Measurements from ENCODE around the gene SLC30A3.

SLC30A3 gene

DNA sequence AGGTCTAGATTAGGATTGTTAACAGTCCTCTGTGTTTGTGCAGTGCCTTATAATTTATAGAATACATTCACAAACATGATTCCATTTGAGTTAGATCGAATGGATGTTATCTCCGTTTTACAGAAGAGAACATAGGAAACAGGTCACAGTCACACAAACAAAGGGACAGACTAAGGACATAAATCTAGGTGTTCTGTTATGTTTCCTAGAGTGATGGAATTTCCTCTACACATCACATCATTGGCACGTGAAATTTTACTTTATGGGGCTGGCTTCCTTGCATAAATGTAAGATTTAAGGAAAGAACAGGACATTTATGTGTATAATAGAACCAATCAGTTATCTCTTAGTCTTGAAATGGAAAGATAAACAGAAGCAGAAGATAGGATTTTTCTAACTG, 25.8 kb upstream of the SLC30A3 start:
- TF ChIP-seq, protein P1, sequence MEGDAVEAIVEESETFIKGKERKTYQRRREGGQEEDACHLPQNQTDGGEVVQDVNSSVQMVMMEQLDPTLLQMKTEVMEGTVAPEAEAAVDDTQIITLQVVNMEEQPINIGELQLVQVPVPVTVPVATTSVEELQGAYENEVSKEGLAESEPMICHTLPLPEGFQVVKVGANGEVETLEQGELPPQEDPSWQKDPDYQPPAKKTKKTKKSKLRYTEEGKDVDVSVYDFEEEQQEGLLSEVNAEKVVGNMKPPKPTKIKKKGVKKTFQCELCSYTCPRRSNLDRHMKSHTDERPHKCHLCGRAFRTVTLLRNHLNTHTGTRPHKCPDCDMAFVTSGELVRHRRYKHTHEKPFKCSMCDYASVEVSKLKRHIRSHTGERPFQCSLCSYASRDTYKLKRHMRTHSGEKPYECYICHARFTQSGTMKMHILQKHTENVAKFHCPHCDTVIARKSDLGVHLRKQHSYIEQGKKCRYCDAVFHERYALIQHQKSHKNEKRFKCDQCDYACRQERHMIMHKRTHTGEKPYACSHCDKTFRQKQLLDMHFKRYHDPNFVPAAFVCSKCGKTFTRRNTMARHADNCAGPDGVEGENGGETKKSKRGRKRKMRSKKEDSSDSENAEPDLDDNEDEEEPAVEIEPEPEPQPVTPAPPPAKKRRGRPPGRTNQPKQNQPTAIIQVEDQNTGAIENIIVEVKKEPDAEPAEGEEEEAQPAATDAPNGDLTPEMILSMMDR (conservative IDR thresholded peaks at IDR 0.05; ENCODE audit: control insufficient read depth, insufficient read depth, low read depth, low read length), result no peak
- no peak overlapping the region for H3K4me3 ChIP-seq (ENCODE audit: control insufficient read depth, low read depth, low read length)
- DNase-seq (ENCODE audit: low read depth), result no peak

GRCh38 chr2:27285481-27285880, 22.6 kb upstream of the SLC30A3 start:
- DNase-seq (ENCODE audit: low read depth), result no peak
- no peak overlapping the region for H3K4me3 ChIP-seq (ENCODE audit: control insufficient read depth, low read depth, low read length)
- TF ChIP-seq, protein P1 (conservative IDR thresholded peaks at IDR 0.05; ENCODE audit: control insufficient read depth, insufficient read depth, low read depth, low read length), result no peak

DNA sequence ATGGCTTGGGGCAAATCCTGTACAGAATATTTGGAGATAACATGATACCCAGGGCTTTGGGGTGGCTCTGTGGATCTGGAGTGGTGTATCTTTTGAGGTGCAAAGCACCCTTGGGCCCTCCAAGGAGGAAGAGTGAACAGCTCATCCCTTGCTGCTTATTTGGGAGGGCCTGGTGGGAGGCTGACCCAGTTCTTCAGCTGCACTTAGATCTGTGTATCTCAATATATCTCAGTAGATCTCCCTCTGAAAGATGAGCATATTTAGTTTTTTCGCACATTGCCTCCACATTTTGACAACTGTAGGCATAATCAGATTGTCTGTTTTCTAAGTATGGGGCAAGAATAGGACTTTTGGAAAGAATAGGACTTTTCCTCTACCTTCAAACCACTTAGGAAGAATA, 22.1 kb upstream of the SLC30A3 start:
- no peak overlapping the region for H3K4me3 ChIP-seq (ENCODE audit: control insufficient read depth, low read depth, low read length)
- TF ChIP-seq, protein P1 (conservative IDR thresholded peaks at IDR 0.05; ENCODE audit: control insufficient read depth, insufficient read depth, low read depth, low read length), result no peak
- no peak for DNase-seq (ENCODE audit: low read depth)

GRCh38 chr2:27282892-27283291, 20.0 kb upstream of the SLC30A3 start:
- H3K4me3 ChIP-seq (ENCODE audit: control insufficient read depth, low read depth, low read length), result no peak overlapping the region
- DNase-seq (ENCODE audit: low read depth), result no peak
- TF ChIP-seq, protein P1 (conservative IDR thresholded peaks at IDR 0.05; ENCODE audit: control insufficient read depth, insufficient read depth, low read depth, low read length), result no peak

- peak; percentile 30 for DNase-seq (ENCODE audit: low read depth)
These were observed 19.2 kb upstream of the SLC30A3 start, which contains the start of gene TRIM54 for GRCh38 chr2:27281855-27282559. TSS of gene TRIM54 (plus strand) at chr2:27282429. CDS start at chr2:27282732, 303 bp downstream.

GRCh38 chr2:27281442-27281841, 18.6 kb upstream of the SLC30A3 start:
- TF ChIP-seq, protein P1 (conservative IDR thresholded peaks at IDR 0.05; ENCODE audit: control insufficient read depth, insufficient read depth, low read depth, low read length), result no peak
- no peak overlapping the region for H3K4me3 ChIP-seq (ENCODE audit: control insufficient read depth, low read depth, low read length)
- DNase-seq (ENCODE audit: low read depth), result no peak

More at GRCh38 chr2:27281855-27282559, 19.2 kb upstream of the SLC30A3 start, which contains the start of gene TRIM54:
- TF ChIP-seq, protein P1 (conservative IDR thresholded peaks at IDR 0.05; ENCODE audit: control insufficient read depth, insufficient read depth, low read depth, low read length), result no peak
- H3K4me3 ChIP-seq (ENCODE audit: control insufficient read depth, low read depth, low read length), result no peak within 1 kb of the TSS
